Spleen (tissue), 11 donors: Measurements from ENCODE around the gene ABCG2. TPM values are rescaled to one million over a fixed set of nuclear protein-coding genes. Genes with fewer than 3 reads are reported as not detected.

ENCODE experiments used
- DNase-seq: peaks from one replicate; pipeline ENCODE4 v3.0.0-alpha.2; 2020
- H3K27ac ChIP-seq, 8 donors: fragments of 200-600 bp; sonication (generic) in 7 of 8; 1 replicate in 4 of 8; 2 replicates in 4 of 8; pipeline versions ENCODE4 v1.5.0 to v1.8.0; 2016 to 2021; ENCODE audit warnings: inconsistent platforms in 4 of 8, mild to moderate bottlenecking in 4 of 8, moderate library complexity in 1 of 8
- H3K27me3 ChIP-seq, 7 donors: fragments of 200-600 bp; sonication (generic) in 6 of 7; replicated peaks in 1 of 7; 1 replicate in 4 of 7; 2 replicates in 3 of 7; pipeline versions ENCODE4 v1.5.0 to v1.8.0; 2016 to 2021; ENCODE audit warnings: inconsistent platforms in 3 of 7, mild to moderate bottlenecking in 1 of 7
- H3K36me3 ChIP-seq, 6 donors: fragments of 200-600 bp; sonication (generic) in 5 of 6; 1 replicate in 4 of 6; 2 replicates in 2 of 6; pipeline versions ENCODE4 v1.5.0 to v1.8.0; 2016 to 2021; ENCODE audit warnings: inconsistent platforms in 2 of 6
- H3K4me1 ChIP-seq, 6 donors: fragments of 200-600 bp; sonication (generic) in 5 of 6; 1 replicate in 3 of 6; 2 replicates in 3 of 6; pipeline versions ENCODE4 v1.5.0 to v1.8.0; 2016 to 2021; ENCODE audit warnings: inconsistent platforms in 3 of 6
- H3K4me3 ChIP-seq, 8 donors: fragments of 200-600 bp; sonication (generic) in 7 of 8; 1 replicate in 4 of 8; 2 replicates in 4 of 8; pipeline versions ENCODE4 v1.5.0 to v1.8.0; 2016 to 2021; ENCODE audit warnings: inconsistent platforms in 4 of 8, mild to moderate bottlenecking in 4 of 8, moderate library complexity in 2 of 8
- H3K9me3 ChIP-seq, 8 donors: fragments of 200-600 bp; sonication (generic) in 7 of 8; 1 replicate in 4 of 8; 2 replicates in 4 of 8; pipeline versions ENCODE4 v1.5.0 to v1.8.0; 2016 to 2021; ENCODE audit warnings: inconsistent platforms in 4 of 8
- CTCF ChIP-seq, 11 experiments: fragments of 200-600 bp in 7 of 11; fragments of 450-650 bp in 4 of 11; sonication (generic) in 4 of 11; IDR thresholded peaks in 8 of 11; conservative IDR thresholded peaks in 3 of 11; 1 replicate in 7 of 11; 2 replicates in 4 of 11; pipeline versions ENCODE4 v1.4.0 to v1.8.0; 2016 to 2021; ENCODE audit warnings: antibody characterized with exemption in 11 of 11, inconsistent platforms in 4 of 11, mild to moderate bottlenecking in 1 of 11
- POLR2A ChIP-seq, 3 donors: fragments of 450-650 bp; IDR thresholded peaks; one replicate each; pipeline ENCODE4 v1.5.1; 2017; ENCODE audit warnings: antibody characterized with exemption in 3 of 3, mild to moderate bottlenecking in 1 of 3
- POLR2AphosphoS5 ChIP-seq, 3 donors: sonication (generic); formaldehyde crosslinking; IDR thresholded peaks; one replicate each; pipeline ENCODE4 v1.5.1; 2017; ENCODE audit warnings: antibody characterized with exemption in 3 of 3
- WGBS, 5 donors: extraction: QIAGEN DNeasy Blood & Tissue Kit in 3 of 5; methylation state at CpG; one replicate each; pipeline versions ENCODE4 v1.1.5 to v1.1.7; 2013 to 2018; 5-methylcytosine and 5-hydroxymethylcytosine counted together
- intact Hi-C: fragments of 100-400 bp; cut with DNase I; formaldehyde crosslinking; loops from one replicate; pipeline ENCODE4 v1.15.0; 2023; ENCODE audit warnings: low total_unique reads
- polyA plus RNA-seq, 3 donors: library from polyadenylated mRNA; stranded (reverse); fragments of 200-250 nt; gene quantifications; one replicate each; pipeline ENCODE4 v1.2.1, GENCODE V29; 2013
- total RNA-seq, 7 donors: library from RNA; depleted of rRNA in 3 of 7; stranded (reverse); fragments of >200 nt in 3 of 7; fragmentation: NEBNext Ultra II Directional in 4 of 7; extraction: Animal tissue kit (Norgen Biotek cat#: 25700) in 4 of 7; gene quantifications; one replicate each; pipeline versions ENCODE4 v1.1.0 to v1.2.1, GENCODE V29; 2016 to 2021
- donor health status: healthy with polysubstance abuse.
- donor health status: DM: no; HTN: no; CAD: no; lungs with moderate emphysema.
- donor health status: DM: no; HTN: no; CAD: no.
- donor health status: Bipolar disorder and iron deficiency.
- donor health status: healthy.
- donor health status: DM: no; HTN: no; CAD: no.
- donor health status: DM: yes; HTN: yes; CAD: no.

ABCG2 gene
- total and polyA plus RNA-seq, 10 donors = 0.12 to 3.0 (median 1.4) TPM

- H3K9me3 ChIP-seq = no peaks in the 10 kb centered on the region
- WGBS, 5 donors = 64 to 79% (median 66%) methylated on average over 2 of the region's 2 CpGs
- H3K27me3 ChIP-seq = no peaks in the 10 kb centered on the region
- no peaks in the 10 kb centered on the region for H3K36me3 ChIP-seq
- DNase-seq = no peak
- TF ChIP-seq POLR2A (IDR thresholded peaks at IDR 0.05) (no peak), POLR2AphosphoS5 (IDR thresholded peaks at IDR 0.05) (no peak), CTCF (IDR thresholded peaks at IDR 0.05 in 8 of 11, conservative IDR thresholded peaks at IDR 0.05 in 3 of 11) (no peak)
- intact Hi-C loops = no loop called here
- no peak overlapping the region for H3K4me3 ChIP-seq
- H3K4me1 ChIP-seq = no peaks in the 10 kb centered on the region
- no peak overlapping the region for H3K27ac ChIP-seq
Observed at GRCh38 chr4:88171206-88171605, 12.8 kb upstream of the ABCG2 start.

- Histone ChIP-seq H3K4me1 (no peaks in the 10 kb centered on the region), H3K27ac (no peak overlapping the region), H3K27me3 (no peaks in the 10 kb centered on the region), H3K4me3 (no peak overlapping the region), H3K9me3 (peaks cover 0 to 11% (median 3%) of the 10 kb centered on the region in 8 donors), H3K36me3 (no peaks in the 10 kb centered on the region)
- TF ChIP-seq POLR2AphosphoS5 (IDR thresholded peaks at IDR 0.05) = no peak
- TF ChIP-seq POLR2A (IDR thresholded peaks at IDR 0.05) = no peak
- no peak for TF ChIP-seq CTCF (IDR thresholded peaks at IDR 0.05 in 8 of 11, conservative IDR thresholded peaks at IDR 0.05 in 3 of 11)
- 73 to 94% (median 91%) methylated on average over 2 of the region's 2 CpGs for whole genome bisulfite sequencing, 5 donors
- intact Hi-C loops = no loop called here
- no peak for DNase-seq
Observed at GRCh38 chr4:88169298-88169697, 10.9 kb upstream of the ABCG2 start.

- Histone ChIP-seq H3K4me1 (no peaks in the 10 kb centered on the region), H3K27me3 (no peaks in the 10 kb centered on the region), H3K4me3 (no peak overlapping the region), H3K36me3 (no peaks in the 10 kb centered on the region), H3K27ac (no peak overlapping the region), H3K9me3 (peaks cover 0 to 16% (median 7%) of the 10 kb centered on the region in 8 donors)
- 84 to 92% (median 89%) methylated on average over 3 of the region's 3 CpGs for WGBS, 5 donors
- intact Hi-C loops = no loop called here
- DNase-seq = no peak
- TF ChIP-seq POLR2A (IDR thresholded peaks at IDR 0.05) = no peak
- TF ChIP-seq CTCF (IDR thresholded peaks at IDR 0.05 in 8 of 11, conservative IDR thresholded peaks at IDR 0.05 in 3 of 11) = no peak
- TF ChIP-seq POLR2AphosphoS5 (IDR thresholded peaks at IDR 0.05) = no peak
Observed at GRCh38 chr4:88166608-88167007, 8.2 kb upstream of the ABCG2 start.

- 94 to 98% (median 94%) methylated on average over 6 of the region's 6 CpGs for WGBS, 5 donors
- Histone ChIP-seq H3K36me3 (no peaks in the 10 kb centered on the region), H3K27ac (no peak overlapping the region), H3K4me1 (peaks cover 4 to 14% (median 12%) of the 10 kb centered on the region in 6 donors), H3K9me3 (peaks cover 0 to 16% (median 7%) of the 10 kb centered on the region in 8 donors), H3K27me3 (peaks cover 0 to 15% (median 5%) of the 10 kb centered on the region in 7 donors), H3K4me3 (no peak overlapping the region)
- intact Hi-C loops = no loop called here
- TF ChIP-seq POLR2A (IDR thresholded peaks at IDR 0.05) = no peak
- TF ChIP-seq POLR2AphosphoS5 (IDR thresholded peaks at IDR 0.05) = no peak
- TF ChIP-seq CTCF (IDR thresholded peaks at IDR 0.05 in 8 of 11, conservative IDR thresholded peaks at IDR 0.05 in 3 of 11) = no peak
- no peak for DNase-seq
Observed at GRCh38 chr4:88163336-88163735, 4.9 kb upstream of the ABCG2 start.
